GM19023 (cell line): ENCODE results near the gene CSRP3.

ENCODE experiments used
- ATAC-seq: cut with Tn5 transposase; IDR thresholded peaks from one replicate; pipeline ENCODE4 v1.9.1; 2021; ENCODE audit warnings: mild to moderate bottlenecking, moderate library complexity; ENCODE audit not compliant: unreplicated experiment

Gene CSRP3

DNA sequence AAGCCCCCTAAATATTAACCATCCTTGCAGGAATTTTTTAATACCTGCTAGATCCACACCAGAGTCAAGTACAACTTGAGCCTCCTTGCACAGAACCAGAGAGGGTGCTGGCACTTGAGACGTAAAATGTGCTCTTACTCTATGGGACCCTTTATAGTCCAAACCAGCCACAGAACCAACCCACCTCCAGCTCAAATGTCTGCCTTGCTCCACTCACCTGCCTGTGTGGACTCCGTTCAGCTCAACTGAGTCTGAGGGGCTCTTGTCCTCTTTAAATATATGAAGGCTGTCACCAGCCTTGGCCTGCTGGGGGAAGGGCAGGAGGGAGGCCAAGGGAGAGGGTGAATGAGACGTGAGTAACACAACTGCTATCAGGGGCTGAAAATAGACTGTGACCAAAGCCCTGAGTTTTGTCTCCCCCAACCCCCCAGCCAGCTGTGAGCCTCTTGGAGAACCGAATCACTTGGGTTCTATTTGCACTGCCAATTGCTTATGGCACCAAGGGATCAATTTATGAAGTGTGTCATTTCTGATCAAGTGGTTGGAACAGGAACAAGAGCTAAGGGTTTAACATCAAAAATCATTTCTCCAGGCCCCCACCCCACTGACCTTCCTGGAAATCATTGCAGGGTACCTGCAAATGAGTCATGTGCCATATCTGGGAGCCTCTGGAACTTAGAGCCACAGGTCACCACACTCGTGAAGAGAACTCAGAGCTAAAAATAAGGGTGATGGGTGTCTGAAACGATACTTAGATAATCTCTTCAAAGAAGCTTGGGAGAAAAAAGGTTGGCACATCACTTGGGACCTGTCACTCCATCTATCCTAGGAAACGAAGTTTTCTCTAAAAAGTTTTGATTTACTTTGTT, at the start of gene CSRP3:
CSRP3 (minus strand) TSS at position 247 of the 869 bp plus-strand sequence. CDS start 9,535 bp downstream, outside the sequence.
- no peak for ATAC-seq

- ATAC-seq: no peak
Measured at GRCh38 chr11:19251577-19251976, 49.8 kb upstream of the CSRP3 start.

- ATAC-seq: no peak
Measured at GRCh38 chr11:19246816-19247215, 45.0 kb upstream of the CSRP3 start.

DNA sequence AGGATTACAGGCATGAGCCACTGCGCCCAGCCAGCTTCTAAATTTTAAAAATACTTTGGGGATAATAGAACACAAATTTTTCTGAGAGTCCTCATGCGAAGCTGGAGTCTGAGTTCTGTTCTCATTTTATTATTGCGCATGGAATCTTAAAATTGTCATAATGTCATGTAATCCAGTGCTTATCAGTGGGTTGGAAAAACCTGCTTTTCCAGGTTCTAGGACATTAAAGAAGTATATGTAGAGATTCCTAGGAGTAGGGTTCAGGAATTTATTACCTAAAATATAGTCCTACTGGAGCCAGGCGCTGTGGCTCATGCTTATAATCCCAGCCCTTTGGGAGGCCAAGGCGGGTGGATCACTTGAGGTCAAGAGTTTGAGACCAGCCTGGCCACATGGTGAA, 43.6 kb upstream of the CSRP3 start:
- no peak for ATAC-seq

- no peak for ATAC-seq
Measured at GRCh38 chr11:19244621-19245020, 42.8 kb upstream of the CSRP3 start.

GRCh38 chr11:19244084-19244483, 42.3 kb upstream of the CSRP3 start:
- ATAC-seq: no peak

DNA sequence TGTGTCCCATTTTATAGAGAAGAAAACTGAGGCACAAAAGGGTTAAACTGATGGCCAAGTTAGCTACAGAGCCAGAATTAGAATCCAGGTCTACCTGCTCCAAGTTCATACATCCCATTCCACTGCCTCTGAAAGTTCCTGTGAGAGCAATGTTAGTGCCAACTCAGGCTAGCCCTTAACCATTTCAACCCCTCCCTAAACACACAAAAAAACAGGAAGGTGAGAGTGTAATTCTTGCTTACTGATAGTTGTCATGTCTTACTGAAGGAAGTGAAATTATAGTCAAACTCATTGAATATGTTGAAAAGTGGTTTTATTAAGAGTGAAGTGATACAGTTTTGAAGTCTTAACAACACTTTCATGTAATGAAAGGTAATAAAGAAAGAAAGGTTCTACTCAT, 41.8 kb upstream of the CSRP3 start:
- no peak for ATAC-seq

DNA sequence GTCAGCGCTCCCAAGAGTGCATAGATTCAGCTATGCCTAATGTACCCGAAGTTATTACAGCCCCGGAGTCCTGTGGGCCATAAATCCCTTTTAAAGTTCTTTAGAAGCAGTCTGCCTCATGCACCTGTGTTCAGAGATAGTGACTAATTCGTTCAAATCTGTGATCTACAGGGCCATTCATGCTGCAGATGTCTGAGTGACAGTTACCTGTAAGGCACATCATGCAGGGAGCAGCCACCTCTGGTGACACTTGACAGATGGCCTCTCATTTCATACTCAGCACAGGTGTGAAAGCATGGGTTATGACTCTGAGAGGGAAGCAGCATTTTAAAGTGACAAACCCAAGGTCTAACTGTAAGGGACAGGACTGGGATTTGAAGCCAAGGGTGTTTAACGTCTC, 41.4 kb upstream of the CSRP3 start:
- ATAC-seq: no peak

DNA sequence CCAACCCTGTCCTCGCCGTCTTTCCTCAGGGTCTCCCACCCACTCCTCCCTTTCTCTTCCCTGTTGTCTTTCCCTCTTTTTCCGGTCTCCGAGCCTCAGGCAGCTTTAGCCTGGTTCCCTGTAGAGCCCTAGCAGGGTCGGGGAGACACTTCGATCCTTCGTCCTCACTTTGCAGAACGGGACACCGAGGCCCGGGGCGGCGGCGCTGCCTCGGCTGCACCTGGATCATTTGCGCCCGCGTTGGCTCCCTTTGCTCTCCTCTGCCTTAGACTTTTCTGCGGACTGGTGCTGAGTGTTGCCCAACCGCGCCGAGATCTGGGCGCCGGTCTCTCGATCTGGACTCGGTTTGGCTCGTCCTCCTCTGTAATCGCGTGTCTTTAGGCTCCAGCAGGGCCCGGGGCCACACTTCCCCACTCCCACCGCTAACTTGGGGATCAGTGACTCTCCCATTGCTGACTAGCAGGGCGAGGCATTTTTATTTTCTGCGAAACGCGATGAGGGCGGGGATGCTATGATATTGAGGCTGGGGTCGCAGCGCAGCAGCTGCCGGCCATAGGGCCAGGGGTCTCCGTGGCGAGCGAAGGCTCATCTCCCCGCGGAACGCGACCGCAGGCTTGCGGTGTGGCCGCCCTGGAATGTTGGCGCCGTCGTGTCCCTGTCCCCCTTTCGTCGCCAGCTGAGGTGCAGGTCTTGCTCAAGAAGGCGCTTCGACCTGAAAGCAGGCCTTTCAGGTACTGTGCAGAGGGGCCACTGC, 40.6 kb upstream of the CSRP3 start:
- no peak for ATAC-seq

DNA sequence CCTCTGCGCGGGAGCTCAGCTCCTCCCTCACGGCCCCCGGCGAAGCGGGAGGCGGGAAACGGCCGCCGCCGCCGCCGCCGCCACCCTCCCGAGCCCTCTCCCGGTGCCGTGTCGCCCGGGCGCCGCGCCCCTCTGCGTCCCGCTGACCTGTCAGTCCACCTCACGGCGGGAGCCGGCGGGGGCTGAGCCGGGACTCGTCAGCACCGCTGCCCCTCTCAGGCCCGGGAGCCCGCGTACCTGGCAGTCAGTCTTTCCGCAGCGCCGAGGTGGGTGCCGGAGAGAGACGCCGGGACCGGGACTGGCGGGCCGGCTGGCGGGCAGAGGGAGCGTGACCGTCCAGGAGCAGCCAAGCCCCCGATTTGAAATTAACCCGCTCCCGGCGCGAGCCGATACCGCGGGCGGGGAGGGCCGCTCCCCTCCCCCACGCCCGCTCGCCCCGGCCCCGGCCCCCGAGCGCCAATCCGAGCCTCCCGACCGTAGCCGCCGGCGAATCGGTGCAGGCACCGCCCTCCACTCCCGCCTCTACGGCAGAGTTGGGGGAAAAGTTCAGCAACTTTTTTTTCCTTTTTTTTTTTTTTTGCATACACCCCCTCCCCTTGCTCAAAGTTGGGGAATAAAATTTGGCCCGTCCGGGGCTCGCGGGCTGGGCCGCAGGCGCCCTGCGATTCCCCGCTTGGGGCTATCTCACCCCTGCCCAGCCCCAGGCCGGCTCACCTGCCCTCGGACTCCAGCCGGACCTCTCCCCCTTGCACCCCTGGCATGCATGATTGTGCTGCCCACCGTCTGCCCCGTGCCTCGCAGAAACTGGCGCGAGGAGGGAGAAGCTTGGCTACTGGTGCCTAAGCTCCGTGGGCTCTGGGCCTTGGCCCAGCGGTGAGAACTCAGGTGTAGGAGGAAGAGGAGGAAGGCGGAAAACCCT, 39.7 kb upstream of the CSRP3 start:
- ATAC-seq: peak; percentile 36

DNA sequence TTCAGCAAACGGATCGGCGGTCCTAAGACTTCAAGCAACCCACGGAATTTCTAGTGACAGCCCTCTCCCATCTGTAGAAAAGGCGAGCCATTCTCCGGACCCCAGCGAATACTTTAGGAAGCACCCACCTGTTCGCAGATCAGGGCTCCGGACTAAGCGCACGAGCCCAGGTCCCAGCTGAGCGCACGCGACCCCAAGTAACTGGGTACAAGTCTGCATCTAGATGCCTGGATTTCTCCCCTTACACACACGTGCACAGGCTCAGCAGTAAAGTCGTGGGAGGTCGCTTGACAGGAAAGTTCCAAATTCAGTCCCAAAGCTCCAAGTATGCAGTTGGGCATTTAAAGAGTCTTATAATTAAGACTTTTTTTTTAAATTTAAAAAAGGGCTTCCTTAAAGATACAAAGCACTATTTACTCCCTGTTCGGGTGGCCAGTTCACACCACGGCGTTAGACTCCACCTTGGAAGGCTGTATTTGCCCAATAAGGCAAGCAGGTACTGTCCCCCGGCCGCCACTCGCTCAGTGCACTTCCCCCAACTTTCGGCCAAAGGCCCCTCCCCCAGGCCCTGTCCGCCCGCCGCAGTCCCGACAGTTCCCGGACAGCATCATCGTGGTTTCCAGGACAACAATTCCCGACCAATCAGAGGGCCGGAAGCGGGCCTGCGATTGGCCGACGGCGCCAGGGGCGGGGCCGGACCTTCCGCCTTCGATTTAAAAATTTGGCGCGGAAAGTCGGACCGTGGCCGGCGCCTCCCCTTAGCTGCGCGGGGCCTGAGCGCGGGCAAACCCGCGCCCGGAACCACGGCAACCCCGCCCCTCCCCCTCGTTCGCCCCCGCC, 38.9 kb upstream of the CSRP3 start, which contains the start of gene E2F8:
E2F8 (minus strand) TSS at position 526 of the 840 bp plus-strand sequence. CDS start 824 bp downstream, outside the sequence.
- peak; percentile 86 for ATAC-seq

DNA sequence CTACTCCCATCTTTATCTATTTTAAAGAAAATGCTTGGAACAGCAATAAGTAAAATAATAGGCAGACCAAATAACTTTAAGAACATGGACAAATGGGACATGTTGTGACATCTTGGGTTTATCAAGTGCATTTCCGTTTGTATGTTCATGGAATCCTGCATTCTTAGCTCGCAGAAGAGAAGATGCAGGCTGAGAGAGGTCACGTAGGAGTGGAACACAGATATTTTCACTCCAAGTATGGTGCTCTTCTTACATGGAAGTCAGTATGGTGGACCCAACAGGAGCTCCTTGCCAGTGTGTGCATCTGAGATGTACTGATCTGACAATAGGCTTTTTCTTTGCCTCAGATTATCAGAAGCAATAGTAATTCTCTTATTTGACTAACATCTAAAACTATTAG, 37.3 kb upstream of the CSRP3 start:
- no peak for ATAC-seq

GRCh38 chr11:19237813-19238212, 36.0 kb upstream of the CSRP3 start:
- no peak for ATAC-seq

DNA sequence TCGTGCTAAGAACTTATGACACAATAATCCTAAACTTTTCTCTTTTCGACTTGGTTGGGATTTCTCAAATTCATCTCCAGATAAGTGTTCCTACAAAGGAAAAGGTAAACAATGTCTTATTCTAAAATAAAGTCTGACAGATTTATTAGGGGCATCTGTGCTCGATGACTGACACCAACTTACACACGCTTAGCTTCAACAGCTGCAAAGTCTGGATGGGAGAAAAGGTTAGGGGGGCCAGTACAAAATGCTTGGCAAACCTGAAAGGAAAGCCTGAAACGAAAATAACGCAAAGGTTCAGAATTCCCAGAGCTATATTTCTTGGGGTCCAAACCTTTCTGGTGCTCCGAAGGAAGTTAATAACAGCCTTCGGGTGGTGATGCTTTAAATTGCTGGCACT, 35.6 kb upstream of the CSRP3 start:
- no peak for ATAC-seq

- ATAC-seq: no peak
Measured at GRCh38 chr11:19234231-19234817, 32.5 kb upstream of the CSRP3 start.

DNA sequence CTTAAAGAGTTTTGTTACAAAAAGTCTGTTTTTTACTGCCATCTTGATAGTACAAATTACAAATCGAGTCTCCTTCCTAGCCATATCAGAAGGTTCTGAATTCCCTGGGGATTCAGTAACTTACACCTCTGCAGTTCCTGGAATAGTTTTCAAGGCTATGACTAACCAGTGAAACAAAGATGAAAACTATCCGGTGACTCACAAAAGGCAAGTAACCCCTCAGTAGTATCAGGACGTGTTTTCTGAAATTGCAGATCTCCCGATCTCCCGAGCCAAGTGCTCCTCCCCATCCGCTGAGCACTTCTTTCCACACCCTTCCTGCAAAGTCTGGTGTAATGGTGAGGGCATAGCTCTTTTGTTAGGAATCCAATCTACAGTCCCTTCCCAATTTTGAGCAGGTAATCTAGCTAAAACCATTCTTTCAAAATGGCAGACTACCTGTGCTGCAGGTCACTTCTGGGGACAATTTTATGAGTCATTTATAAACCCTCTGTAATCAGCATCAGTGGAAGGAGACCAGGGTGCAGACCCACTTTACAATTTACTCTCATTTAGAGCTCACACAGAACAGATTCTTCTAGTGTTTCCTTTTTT, 31.2 kb upstream of the CSRP3 start:
- ATAC-seq: no peak

DNA sequence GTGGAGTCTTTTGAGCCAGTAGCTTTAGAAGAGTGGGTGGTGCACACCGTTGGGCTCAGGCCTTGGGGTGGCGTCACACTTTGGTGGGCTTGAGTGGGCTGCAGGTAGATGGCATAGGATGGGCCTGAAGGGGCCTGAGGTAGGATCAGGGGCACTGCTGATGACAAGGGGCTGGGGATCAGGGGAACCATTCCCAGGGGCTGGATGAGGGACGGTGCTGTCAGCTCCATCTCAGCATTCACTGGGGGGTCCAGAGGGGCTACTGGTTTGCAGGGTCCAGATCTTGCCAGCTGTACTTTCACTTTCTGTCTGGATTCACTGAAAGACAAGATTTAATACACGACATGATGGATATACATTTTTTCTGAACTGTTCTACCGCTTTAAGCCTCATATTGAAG, 27.9 kb upstream of the CSRP3 start:
- ATAC-seq: no peak

GRCh38 chr11:19228968-19229367, 27.2 kb upstream of the CSRP3 start:
- ATAC-seq: no peak
